Head of caudate nucleus (tissue), 42 donors: Measurements from ENCODE around the gene CCNG2.
"Not testable (repeated sequence)": the region's sequence is repeated elsewhere in the genome, so short reads cannot be mapped to it uniquely, and the experiment has no call there.

ENCODE experiments used
- DNase-seq, 42 donors: peaks; one replicate each; pipeline versions ENCODE4 v3.0.0 to v3.0.0-alpha.2; 2020 to 2021; ENCODE audit warnings: mixed read lengths in 7 of 42
- intact Hi-C: fragments of 100-400 bp; cut with DNase I; formaldehyde crosslinking; loops from one replicate; pipeline ENCODE4 v1.15.0; 2022

The CCNG2 gene

GRCh38 chr4:77156912-77157858, at the start of gene CCNG2:
Gene CCNG2 (plus strand): TSS chr4:77157207. CDS start chr4:77158533, 1,326 bp downstream.
- DNase-seq, result peak in 41 of 42 donors; percentile 64 to 93 (median 83)
- intact Hi-C loops, result loop anchor here (5.0 to 10.0 kb wide), 2 partner anchors 80 to 202 kb away; partner anchors contain the start of gene CCNI

GRCh38 chr4:77110730-77111129, 46.3 kb upstream of the CCNG2 start:
- DNase-seq, result no peak

GRCh38 chr4:77113069-77113468, 43.9 kb upstream of the CCNG2 start:
- intact Hi-C loops, result no loop called here
- no peak for DNase-seq

More at GRCh38 chr4:77110730-77111129, 46.3 kb upstream of the CCNG2 start:
- intact Hi-C loops, result no loop called here

- DNase-seq, result no peak
- intact Hi-C loops, result no loop called here
Observed at GRCh38 chr4:77117721-77118120, 39.3 kb upstream of the CCNG2 start.

GRCh38 chr4:77120886-77121508, 36.0 kb upstream of the CCNG2 start:
- intact Hi-C loops, result no loop called here
- DNase-seq, result no peak

GRCh38 chr4:77121736-77122240, 35.2 kb upstream of the CCNG2 start:
- intact Hi-C loops, result no loop called here

GRCh38 chr4:77122656-77123055, 34.4 kb upstream of the CCNG2 start:
- DNase-seq, result no peak
- intact Hi-C loops, result no loop called here

More at GRCh38 chr4:77121736-77122240, 35.2 kb upstream of the CCNG2 start:
- no peak for DNase-seq

GRCh38 chr4:77123411-77123810, 33.6 kb upstream of the CCNG2 start:
- intact Hi-C loops, result no loop called here
- DNase-seq, result no peak

GRCh38 chr4:77124576-77124975, 32.4 kb upstream of the CCNG2 start:
- no peak for DNase-seq
- intact Hi-C loops, result no loop called here

- intact Hi-C loops, result no loop called here
- DNase-seq, result no peak
Observed at GRCh38 chr4:77125961-77126360, 31.0 kb upstream of the CCNG2 start.

- intact Hi-C loops, result no loop called here
Observed at GRCh38 chr4:77126809-77127208, 30.2 kb upstream of the CCNG2 start.

GRCh38 chr4:77127215-77127614, 29.8 kb upstream of the CCNG2 start:
- intact Hi-C loops, result no loop called here
- no peak for DNase-seq

More at GRCh38 chr4:77126809-77127208, 30.2 kb upstream of the CCNG2 start:
- DNase-seq, result no peak

GRCh38 chr4:77127837-77128621, 29.0 kb upstream of the CCNG2 start:
- intact Hi-C loops, result no loop called here
- DNase-seq, result no peak

GRCh38 chr4:77132652-77133312, 24.2 kb upstream of the CCNG2 start:
- DNase-seq, result no peak
- intact Hi-C loops, result no loop called here

- intact Hi-C loops, DNase-seq: not testable (repeated sequence)
Observed at GRCh38 chr4:77137448-77137847, 19.6 kb upstream of the CCNG2 start.

- intact Hi-C loops, result no loop called here
- DNase-seq, result no peak
Observed at GRCh38 chr4:77141964-77142645, 14.9 kb upstream of the CCNG2 start.

GRCh38 chr4:77142646-77143028, 14.4 kb upstream of the CCNG2 start:
- intact Hi-C loops, result no loop called here
- DNase-seq, result no peak

GRCh38 chr4:77143091-77143490, 13.9 kb upstream of the CCNG2 start:
- DNase-seq, result no peak
- intact Hi-C loops, result no loop called here
